Activated CD4-positive, alpha-beta T cell treated with anti-CD3 and anti-CD28 coated beads for 1 hour (primary cell): ENCODE results near the gene SFSWAP.
"Not testable (repeated sequence)": the region's sequence is repeated elsewhere in the genome, so short reads cannot be mapped to it uniquely, and the experiment has no call there.

ENCODE experiments used
- DNase-seq: peaks from one replicate; pipeline ENCODE4 v3.0.0-alpha.2; 2020

The SFSWAP gene

DNA sequence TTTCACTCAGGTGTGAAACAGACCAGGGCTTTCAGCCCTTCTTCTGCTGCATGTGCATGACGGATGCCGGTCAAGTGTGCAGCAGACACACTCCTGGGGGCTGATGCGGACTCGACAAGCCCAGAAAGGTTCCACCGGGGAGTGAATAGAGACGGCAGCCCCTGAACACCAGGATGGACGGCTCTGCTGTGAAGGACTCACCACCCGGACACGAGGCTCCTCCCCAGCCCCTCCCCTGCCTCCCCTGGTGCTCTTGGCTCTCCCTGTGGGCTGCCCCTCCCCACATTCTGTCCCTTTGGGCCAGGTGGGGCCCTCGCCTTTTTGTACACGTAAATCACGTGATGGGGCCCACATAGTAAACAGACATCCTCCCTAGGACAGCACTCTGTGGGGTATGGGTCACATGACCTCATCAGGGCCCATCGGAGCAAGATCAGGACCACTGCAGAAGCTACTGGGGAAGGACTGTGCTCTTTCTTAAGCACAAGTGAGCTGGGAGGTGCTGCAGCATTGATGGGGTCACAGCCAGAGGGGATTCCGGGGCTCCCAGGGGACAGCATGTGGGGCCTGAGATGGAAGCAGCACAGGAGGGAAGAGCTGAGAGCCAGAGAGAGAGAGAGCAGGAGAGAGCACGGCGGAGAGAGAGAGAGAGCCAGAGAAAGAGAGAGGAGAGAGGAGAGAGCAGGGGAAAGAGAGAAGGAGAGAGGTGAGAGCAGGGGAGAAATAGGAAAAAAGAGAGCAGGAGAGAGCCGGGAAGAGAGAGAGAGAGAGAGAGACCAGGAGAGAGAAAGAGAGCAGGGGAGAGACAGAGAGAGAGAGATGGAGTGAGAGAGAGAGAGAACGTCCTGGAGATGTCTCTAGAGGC is 30.3 kb upstream of the SFSWAP start:
- DNase-seq: not testable (repeated sequence)

DNA sequence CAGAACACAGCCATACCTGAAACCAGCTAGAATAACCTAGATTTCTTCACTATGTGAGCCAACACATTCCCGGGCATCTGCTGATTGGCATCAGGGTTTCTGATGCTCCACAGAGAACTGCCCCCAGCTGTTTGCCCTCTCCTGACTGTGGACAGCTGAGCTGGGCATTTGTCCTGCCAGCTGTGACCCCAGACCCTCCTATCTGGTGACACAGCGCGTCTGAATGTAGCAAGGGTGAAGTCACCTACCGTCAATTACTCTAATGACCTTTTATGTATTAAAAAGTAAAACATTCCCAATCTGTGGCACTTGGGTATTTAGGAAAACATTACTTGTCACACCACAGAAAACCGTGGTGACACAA is 29.7 kb upstream of the SFSWAP start:
- DNase-seq: no peak

DNA sequence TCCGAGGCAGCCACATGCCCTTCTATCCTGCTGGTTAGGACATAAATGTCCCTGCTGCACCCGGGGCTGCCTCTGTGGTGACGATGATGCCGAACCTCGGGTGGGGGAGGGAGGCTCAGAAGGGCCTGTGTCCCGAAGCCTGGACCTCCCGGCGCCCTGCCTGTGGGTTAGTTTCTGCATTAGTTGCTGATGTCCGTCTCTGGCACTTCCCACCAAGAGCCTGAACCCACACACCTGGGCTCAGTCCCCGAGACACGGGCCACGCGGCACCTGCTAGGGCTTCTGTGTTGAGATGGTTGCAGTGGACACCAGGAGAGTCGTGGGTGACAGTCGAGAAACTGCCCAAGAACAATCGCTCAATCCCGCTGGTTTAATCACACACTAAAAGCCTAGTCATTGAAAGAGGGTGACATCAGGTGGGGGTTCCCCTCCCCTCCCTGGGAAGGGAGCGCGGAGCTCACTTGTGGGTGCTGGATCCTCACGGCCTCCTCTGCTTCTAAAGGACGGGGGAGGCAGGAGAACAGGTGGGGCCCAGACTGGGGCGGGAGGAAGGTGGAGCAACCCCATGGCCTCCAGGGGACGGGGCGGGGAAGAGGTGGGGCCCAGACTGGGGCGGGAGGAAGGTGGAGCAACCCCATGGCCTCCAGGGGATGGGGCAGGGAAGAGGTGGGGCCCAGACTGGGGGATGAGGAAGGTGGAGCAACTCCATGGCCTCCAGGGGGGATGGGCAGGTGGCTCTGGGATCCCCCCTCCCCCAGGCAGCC is 29.0 kb upstream of the SFSWAP start:
- DNase-seq: not testable (repeated sequence)

DNA sequence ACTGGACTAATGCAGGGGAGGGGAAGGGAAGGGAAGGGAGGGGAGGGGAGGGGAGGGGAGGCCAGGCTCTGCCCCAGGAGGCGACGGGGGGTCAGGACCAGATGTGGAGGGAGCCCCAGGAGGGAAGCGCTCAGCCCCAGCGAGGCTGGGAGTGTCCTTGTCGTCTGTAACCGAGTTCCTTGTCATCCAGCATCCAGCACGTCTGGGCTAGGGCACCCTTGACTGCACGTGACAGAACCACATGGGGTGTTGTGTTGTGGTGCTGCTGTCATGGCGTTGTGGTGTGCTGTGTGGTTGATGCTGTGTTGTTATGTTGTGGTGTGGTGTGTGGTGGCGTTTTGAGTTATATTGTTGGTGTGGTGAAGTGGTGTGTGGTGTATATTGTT is 28.4 kb upstream of the SFSWAP start:
- no peak for DNase-seq

DNA sequence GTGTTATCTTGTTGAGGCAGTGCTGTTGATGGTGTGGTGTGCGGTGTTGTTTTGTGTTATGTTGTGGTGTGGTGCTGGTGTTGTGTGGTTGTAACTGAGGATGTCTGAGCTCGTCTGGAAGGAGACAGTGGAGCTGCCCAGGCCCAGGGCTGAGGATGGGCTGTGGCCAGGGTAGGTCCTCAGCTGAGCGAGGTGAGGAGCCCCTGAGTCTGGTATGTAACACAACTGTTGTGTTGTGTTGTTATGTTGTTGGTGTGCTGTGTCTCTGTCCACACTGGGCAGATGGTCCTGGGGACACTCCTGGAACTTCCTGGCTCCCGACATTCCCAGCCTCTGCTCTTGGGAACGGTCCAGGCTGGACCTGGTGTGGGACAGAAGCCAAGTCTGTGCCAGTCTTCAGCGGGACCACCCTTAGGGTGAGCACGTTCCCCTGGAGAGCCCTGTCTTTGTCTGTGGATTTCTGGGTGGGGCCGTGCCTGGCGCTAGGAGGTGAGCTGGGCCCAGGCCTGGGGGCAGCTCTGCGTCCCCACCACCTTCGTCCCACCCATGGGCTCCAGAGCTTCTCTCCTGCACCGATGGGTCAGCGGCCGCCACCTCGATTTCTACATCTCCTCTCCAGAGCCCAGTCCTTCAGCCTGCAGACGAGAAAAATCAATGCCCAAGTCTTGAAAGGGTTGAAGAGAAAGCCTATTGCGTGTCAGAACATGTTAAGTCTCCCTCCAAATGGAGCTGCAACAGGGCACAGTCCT is 27.4 kb upstream of the SFSWAP start:
- no peak for DNase-seq

DNA sequence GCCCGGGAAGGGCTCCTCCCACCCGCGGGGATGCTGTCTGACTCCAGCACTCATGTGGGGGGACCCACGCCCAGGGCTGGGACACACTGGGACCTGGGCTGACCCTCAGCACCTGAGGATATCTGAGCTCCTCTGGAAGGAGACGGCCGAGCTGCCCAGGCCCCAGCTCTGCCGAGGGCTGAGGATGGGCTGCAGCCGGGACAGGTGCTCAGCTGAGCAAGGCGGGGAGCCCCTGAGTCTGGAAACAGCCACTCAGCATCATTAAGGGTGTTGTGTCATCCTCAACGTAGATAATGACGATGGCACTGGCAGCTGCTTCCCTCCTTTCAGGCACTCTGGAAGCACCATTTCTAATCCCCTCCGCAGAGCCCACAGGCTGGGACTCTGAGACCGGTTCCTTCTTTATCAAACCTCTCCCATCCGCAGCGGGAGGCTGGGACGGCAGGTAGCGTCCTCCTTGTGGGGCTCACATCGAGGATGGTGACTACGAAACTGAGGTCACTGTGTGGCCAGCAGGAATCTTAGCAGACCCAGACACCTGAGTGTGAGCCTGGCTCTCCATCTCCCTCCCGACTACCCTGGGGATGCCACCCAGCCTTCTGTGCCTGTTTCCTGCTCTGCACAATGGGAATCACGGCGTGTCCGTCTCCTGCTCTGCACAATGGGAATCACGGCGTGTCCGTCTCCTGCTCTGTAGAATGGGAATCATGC is 26.7 kb upstream of the SFSWAP start:
- no peak for DNase-seq

DNA sequence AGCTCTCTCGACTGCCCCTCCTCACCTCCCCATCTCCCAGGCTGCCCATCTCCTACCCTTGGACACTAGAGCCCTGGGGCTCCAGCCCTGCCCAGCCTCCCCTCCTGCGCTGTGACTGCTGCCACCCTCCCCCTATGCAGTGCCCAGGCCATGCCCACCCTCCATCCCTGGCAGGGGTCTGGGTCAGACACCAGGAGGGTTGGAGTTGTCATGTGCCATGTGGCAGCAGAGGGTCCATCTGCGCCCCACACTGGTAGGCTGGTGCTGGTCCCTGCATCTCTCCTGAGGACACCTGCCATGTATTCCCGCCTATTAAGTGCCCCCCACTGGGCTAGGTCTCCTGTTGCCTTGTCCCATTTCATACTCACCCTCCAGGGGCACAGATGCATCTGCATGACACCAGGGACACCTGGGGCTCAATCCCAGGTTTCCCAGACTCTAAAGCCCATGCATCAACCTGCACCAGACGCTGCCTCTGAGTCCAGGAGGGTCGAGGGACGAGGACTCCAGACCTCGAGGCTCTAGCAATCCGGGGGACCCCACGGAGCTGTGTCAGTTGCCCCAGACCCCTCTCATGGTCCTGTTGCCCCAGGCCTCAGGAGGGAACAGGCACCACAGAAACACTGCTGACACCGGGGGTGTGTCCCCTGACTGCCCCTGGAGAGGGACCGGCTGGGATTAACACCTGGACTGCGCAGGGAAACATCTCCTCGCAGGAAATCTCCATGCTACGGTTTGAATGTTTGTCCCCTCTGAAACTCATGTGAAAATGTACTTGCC is 23.4 kb upstream of the SFSWAP start:
- DNase-seq: no peak

DNA sequence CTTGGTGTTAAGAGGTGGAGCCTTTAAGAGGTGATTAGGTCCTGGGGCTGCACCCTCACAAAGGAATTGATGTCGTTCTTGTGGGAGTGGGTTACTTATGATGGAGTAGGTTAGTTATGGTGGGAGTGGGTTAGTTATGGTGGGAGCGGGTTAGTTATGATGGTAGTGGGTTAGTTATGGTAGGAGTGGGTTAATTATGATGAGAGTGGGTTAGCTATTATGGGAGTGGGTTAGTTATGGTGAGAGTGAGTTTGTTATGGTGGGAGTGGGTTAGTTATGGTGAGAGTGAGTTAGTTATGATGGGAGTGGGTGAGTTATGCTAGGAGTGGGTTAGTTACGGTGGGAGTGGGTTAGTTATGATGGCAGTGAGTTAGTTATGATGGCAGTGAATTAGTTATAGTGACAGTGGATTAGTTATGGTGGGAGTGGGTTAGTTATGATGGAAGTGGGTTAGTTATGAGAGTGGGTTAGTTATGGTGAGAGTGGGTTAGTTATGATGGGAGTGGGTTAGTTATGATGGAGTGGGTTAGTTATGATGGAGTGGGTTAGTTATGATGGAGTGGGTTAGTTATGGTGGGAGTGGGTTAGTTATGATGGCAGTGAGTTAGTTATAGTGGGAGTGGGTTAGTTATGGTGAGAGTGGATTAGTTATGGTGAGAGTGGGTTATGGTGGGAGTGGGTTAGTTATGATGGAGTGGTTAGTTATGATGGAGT is 22.6 kb upstream of the SFSWAP start:
- DNase-seq: no peak

DNA sequence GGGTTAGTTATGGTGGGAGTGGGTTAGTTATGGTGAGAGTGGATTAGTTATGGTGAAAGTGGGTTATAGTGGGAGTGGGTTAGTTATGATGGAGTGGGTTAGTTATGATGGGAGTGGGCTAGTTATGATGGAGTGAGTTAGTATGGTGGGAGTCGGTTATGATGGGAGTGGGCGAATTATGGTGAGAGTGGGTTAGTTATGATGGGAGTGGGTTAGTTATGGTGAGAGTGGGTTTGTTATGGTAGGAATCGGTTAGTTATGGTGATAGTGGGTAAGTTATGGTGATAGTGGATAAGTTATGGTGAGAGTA is 22.1 kb upstream of the SFSWAP start:
- DNase-seq: no peak

DNA sequence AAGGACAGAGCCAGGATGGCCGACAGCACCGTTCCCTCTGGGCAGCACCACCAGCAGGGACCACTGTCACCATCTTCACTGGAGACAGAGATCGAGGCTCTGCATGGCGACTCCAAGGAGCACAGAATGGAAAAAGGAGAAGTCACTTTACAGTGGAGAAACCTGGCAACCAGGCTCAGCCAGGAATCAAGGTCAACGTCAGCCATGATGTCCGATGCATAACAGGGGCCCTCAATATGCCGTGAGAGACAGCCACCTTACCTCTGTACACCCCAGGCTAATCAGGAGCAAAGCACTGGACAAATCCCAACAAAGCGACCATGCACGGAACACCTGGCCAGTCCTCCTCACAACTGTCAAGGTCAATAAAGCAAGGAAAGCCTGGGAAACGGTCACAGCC is 20.6 kb upstream of the SFSWAP start:
- no peak for DNase-seq

DNA sequence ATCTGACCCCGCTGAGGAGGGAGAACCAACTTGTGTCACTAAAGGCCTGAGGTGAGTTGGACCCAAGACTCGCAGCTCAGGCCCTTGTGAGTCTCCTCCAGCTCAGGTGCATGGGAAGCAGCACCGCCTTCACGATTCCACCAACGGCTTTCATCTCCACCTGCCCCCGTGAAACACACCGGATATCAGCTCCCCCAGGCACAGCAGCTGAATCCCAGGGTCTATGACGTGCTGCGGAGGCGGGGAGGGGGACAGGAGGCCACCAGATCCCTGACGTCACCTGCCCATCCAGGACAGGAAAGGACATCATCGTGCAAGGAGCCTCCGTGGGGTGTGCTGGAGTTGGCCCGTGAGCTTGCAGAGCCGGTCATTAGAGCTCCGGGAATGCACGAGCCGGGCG is 18.5 kb upstream of the SFSWAP start:
- no peak for DNase-seq

DNA sequence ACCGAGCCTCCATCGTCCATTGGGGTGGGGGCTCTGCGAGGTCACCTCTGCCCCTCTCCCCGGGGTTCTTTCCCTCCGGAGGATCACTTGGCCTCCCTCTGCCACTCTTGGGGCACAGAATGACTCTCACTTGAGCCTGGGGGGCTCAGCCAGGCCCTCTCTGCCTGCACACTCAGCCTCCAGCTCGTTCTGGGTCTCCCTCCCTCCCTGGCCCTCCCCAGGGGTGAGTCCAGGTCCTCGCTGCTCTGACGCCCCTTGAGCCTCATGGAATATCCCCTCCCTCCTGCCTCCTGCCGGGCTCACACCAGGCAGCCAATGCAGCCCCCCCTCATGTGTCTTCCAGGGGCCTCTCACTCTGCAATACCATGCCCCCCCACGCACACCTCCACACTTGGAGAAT is 17.7 kb upstream of the SFSWAP start:
- no peak for DNase-seq

DNA sequence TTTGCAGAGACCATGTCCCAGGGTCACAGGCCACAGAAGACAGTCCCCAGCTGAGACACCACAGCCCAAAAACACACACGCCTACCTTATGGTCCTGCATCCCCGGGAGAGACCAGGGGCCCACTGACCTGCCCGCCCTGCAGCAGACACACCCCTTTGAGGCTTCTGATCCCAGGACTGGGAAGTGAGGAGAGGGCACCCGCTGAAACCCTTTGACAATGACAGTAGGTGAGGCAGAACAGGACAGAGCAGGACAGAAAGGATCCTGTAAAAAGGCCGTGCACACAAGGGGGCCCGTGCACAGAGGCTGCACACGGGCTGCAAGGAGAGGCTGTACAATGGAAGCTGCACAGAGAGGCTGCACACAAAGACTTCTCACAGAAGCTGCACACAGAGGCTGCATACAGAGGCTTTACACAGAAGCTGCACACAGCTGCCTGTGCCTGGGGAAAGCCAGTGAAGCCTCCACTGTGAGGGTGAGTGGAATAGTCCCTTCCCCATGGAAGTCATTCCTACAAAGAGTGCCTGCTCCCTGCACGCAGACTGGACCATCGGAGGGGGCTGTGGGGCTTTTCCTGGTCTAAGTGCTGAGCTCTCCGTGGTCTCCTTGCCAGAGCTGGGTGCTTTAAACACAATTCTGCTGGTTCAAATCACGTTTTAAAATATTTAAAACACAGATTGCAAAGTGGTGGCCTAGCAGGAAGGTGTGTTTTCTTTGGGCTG is 16.6 kb upstream of the SFSWAP start:
- DNase-seq: no peak

DNA sequence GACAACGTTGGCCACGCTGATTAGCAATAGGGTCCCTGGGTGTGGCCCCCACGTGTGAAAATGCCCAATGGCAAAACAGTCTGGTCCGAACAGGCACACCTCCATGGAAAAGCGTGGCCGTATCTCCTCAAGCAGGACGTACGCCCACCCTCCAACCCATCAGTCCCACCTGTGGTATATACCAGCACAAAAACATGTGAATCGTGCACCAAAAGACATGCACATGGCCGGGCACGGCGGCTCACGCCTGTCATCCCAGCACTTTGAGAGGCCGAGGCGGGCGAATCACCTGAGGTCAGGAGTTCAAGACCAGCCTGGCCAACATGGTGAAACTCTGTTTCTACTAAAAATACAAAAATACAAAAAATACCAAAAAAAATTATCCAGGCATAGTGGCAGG is 14.9 kb upstream of the SFSWAP start:
- no peak for DNase-seq

DNA sequence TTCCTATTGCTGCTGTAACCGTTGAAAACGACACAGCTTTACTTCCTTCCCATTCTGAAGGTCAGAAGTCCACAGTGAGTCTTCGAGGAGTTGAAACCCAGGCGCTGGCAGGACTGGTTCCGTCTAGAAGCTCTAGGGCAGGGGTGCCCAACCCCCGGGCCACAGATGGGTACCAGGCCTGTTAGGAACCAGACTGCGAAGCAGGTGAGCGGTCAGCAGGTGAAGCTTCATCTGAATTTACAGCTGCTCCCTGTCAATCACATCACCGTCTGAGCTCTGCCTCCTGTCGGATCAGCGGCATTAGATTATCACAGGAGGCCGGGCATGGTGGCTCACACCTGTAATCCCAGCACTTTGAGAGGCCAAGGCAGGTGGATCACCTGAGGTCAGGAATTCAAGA is 12.6 kb upstream of the SFSWAP start:
- DNase-seq: no peak

DNA sequence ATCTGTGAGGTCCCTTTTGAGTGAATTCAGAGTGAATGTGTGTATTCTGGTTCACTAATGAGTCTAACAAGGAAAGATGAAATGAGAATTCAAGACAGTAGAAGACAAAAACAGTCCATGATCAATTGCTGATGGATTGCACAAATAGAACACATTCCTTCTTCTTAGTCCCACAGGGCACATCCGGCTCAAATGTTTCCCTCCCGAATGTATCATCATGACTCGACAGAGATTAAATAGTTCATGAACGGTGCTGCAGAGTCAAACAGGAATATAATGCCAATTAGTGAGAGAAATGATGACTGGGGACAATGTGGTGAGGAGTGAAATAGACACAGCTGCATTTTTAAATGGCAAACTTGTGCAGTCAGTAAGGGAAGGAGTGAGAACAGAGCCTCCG is 11.5 kb upstream of the SFSWAP start:
- no peak for DNase-seq

DNA sequence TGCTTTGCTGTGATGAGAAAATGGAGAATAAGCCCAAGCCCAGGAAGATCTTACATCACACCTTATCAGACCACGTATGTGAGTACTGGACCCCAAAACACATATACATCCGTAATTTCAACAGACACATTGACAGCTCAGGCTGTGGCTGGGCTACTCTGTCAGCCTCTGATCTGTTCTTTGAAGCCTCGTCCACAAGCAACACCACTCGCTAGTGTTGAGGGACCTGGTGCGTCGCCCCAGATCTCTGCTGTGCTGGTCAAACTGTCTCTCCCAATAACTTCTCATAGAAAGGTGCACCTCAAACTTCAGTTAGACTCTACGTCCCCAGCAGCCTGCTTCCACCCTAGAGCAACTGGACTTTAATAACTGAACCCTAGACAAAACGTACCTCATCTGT is 10.6 kb upstream of the SFSWAP start:
- no peak for DNase-seq

DNA sequence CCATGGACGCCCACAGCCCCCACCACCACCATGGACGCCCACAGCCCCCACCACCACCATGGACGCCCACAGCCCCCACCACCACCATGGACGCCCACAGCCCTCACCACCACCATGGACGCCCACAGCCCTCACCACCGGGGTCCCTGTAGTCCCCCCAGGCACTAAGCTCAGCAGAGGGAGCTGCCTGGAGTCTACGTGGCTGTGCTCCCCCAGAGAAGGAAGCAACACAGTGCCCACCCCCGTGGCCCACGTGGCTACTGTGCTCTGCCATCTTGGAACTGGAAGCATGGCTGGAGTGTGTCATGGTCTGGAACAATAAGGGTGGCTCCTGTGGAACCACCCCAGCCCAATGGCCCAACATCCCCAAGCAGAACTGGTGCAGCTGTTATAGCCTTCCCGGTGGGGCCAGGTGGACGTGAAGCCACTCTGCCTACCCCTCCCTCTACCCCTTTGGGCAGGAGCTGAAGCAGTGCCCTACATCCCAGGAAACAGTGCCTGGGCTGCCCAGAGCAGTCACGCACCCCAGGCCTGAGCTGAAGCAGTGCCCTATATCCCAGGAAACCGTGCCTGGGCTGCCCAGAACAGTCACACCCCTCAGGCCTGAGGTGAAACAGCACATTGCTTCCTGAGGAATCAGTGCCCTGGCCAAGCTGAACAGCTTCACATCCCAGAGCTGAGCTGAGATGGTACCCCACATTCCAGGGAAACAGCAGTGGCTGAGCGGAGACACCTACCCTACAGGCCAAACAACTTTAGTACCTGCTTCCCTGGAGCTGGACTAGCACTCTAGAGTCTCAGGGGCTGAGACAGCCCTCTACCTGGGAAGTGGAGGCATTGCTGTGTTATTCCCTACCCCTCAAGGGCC is 9.0 kb upstream of the SFSWAP start:
- no peak for DNase-seq

DNA sequence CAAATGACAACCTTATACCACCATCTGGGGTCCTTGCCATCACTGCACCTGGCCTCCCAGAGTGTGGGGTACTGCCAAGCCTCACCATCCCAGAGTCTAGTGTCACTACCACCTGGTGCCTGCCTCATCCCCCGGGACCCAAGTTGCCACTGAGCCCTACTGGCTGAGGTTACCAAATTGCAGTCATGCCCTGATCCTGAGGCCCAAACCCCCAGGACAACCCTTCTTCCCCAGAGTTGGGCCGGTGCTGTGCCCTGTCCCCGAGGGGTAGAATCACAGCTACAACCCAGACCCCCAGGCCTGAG is 8.4 kb upstream of the SFSWAP start:
- DNase-seq: no peak

DNA sequence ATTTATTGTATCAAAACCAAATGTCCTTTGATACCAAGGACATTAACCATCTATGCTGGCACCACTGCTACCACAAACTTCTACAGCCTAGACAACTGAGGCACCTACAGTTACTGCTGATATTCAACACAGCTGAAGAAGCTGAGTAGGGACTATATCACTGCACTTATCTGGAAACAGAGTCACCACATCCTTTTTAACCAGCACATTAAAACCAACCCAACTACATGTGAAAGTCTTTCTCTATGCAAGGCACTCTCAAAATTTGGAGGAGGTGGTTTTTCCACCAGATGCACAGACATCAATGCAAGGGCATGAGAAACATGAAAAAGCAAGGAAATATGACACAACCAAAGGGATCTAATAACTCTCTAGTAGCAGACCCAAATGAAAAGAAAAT is 7.7 kb upstream of the SFSWAP start:
- DNase-seq: no peak
